Left lung (tissue), 10 donors: ENCODE data around the gene ASB8. TPM values are rescaled to one million over a fixed set of nuclear protein-coding genes. Genes with fewer than 3 reads are reported as not detected.
"Not testable (repeated sequence)": the region's sequence is repeated elsewhere in the genome, so short reads cannot be mapped to it uniquely, and the experiment has no call there.

ENCODE experiments used
- ATAC-seq: fragments of 200-7000 bp; cut with Tn5 transposase; one replicate; pipeline ENCODE4 v1.9.1; 2020; ENCODE audit warnings: moderate library complexity
- DNase-seq, 4 donors: peaks; one replicate each; pipeline ENCODE4 v3.0.0-alpha.2; 2013 to 2020
- H3K27ac ChIP-seq, 2 donors: fragments of 200-600 bp; sonication (generic) in 1 of 2; one replicate each; pipeline versions ENCODE4 v1.5.0 to v1.8.0; 2020 to 2021
- H3K27me3 ChIP-seq, 2 donors: fragments of 200-600 bp; sonication (generic) in 1 of 2; one replicate each; pipeline versions ENCODE4 v1.5.0 to v1.8.0; 2020 to 2021
- H3K36me3 ChIP-seq, 2 donors: fragments of 200-600 bp; sonication (generic) in 1 of 2; one replicate each; pipeline versions ENCODE4 v1.5.0 to v1.8.0; 2020 to 2021
- H3K4me1 ChIP-seq, 2 donors: fragments of 200-600 bp; one replicate each; pipeline ENCODE4 v1.8.0; 2021
- H3K4me3 ChIP-seq, 2 donors: fragments of 200-600 bp; sonication (generic) in 1 of 2; one replicate each; pipeline versions ENCODE4 v1.5.0 to v1.8.0; 2020 to 2021; ENCODE audit warnings: mild to moderate bottlenecking in 1 of 2
- H3K9me3 ChIP-seq, 2 donors: fragments of 200-600 bp; sonication (generic) in 1 of 2; one replicate each; pipeline versions ENCODE4 v1.5.0 to v1.8.0; 2020 to 2021
- CTCF ChIP-seq, 2 donors: fragments of 200-600 bp; sonication (generic) in 1 of 2; IDR thresholded peaks; one replicate each; pipeline versions ENCODE4 v1.5.0 to v1.8.0; 2021; ENCODE audit warnings: antibody characterized with exemption in 2 of 2
- intact Hi-C, 2 donors: fragments of 100-400 bp; cut with DNase I; formaldehyde crosslinking; loops; one replicate each; pipeline versions ENCODE4 v1.11.2 to v1.14.2; 2022
- polyA plus RNA-seq, 6 donors: library from polyadenylated mRNA; unstranded; fragments of 120-200 nt; gene quantifications; one replicate each; pipeline ENCODE4 v1.2.1, GENCODE V29; 2013; ENCODE audit not compliant: insufficient read length in 6 of 6
- total RNA-seq, 2 donors: library from RNA; stranded (reverse); fragmentation: NEBNext Ultra II Directional; extraction: Animal tissue kit (Norgen Biotek cat#: 25700); gene quantifications; one replicate each; pipeline ENCODE4 v1.2.1, GENCODE V29; 2021
- donor health status: DM: no; HTN: yes; CAD: no.
- donor health status: DM: no; HTN: no; CAD: no.

Gene ASB8
- total and polyA plus RNA-seq, 8 donors: 26.8 to 44.5 (median 36.3) TPM

DNA sequence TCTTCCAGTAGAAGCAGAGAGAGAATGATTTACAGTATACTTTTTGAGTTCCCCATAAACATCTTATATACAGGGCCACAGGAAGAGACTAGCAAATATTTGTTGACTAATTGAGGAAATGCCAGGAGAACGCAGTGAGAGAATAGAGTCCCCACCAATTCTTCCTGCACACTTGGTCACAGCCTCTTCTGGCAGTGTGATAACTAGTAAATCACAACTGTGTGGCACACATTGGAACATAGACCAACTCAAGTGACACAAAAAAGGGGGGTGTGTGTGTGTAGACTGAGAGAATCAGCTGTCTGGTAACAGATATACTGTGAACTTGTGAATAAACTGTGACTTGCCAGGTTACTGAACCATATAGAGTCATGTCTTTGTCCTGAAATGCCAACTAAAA lies 27.9 kb downstream of the ASB8 start:
- intact Hi-C loops: no loop called here
- DNase-seq (no peak), ATAC-seq (no peak)
- no peaks in the 10 kb centered on the region for H3K27me3 ChIP-seq
- no peak for TF ChIP-seq CTCF (IDR thresholded peaks at IDR 0.05)
- H3K4me1 ChIP-seq: no peaks in the 10 kb centered on the region
- H3K27ac ChIP-seq: no peak overlapping the region
- H3K9me3 ChIP-seq: no peaks in the 10 kb centered on the region
- peaks cover 0 to 42% of the 10 kb centered on the region in 2 donors for H3K36me3 ChIP-seq
- no peak overlapping the region for H3K4me3 ChIP-seq

DNA sequence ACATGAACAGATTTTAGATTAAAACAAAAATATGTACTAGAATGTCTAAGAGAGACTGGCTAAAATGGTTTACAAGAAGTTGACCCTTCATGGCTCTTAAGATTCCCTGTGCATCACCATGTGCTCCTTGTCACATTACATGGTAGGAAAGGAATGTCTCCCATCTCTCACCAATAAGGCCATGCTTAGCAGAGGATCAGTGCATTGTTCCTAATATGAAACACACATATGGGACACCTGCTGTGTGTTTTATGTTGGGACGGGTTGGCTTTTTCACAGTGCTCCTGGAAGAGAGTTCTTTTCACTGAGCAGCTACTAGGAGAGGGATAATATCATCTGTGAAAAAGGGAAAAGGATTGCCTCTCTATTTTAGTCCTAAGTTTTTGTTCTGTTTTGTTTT lies 28.5 kb downstream of the ASB8 start:
- no peak for TF ChIP-seq CTCF (IDR thresholded peaks at IDR 0.05)
- ATAC-seq (no peak), DNase-seq (no peak)
- intact Hi-C loops: no loop called here
- Histone ChIP-seq H3K27ac (no peak overlapping the region), H3K4me1 (no peaks in the 10 kb centered on the region), H3K4me3 (no peak overlapping the region), H3K36me3 (peaks cover 0 to 37% of the 10 kb centered on the region in 2 donors), H3K27me3 (no peaks in the 10 kb centered on the region), H3K9me3 (no peaks in the 10 kb centered on the region)

DNA sequence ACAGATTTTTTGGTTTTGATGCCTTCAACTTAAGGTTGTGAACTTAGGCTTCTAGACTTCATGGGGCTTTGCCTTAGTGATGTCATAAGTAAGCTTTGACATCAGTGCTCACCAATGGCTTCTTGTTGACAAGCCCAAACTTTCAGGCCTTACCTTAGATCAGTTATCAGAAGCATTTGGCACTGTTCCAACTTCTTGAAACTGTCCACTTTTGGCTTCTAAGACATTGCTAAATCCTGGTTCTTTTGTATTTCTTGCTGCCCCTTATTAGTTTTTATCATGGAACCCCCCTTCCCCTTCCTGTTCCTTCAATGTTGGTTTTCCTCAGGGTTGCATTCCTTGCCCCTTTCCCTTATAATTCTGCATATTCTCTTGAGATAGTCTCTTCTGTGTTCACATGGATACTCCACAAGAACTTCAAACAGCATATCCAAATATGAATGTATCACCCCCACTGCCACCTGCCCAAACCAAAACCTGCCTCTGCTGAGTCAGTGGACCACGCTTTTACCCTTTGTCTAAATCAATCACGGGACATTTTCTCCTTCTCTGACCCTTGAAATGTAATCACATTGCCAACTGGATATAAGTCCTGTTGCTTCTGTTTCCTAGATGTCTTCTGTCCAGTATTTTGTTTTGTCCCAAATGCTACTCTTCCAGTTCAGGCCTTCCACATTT lies 30.2 kb downstream of the ASB8 start:
- no peak overlapping the region for H3K27ac ChIP-seq

DNA sequence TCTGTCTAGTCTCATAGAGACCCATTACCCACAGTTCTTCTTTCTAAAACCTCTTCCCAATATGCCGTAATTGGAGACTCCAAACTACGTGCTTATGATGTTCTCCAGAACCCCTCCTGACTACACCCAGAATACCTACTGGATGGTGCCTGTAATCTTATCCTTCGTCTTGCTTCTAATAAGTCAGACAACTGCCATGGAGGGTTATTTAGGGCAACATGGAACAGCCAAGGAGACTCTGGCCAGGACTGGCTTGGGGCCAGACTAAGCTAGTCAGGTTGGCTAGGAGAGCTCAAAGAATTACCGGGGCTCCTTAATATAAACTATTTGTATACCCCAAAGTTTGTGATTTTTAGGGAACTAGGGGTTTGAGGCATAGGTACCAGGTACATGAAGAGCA lies 31.3 kb downstream of the ASB8 start:
- ATAC-seq: no peak
- intact Hi-C loops: loop anchor here in 1 of 2 donors (2.0 kb wide), 1 partner anchor 29 kb away; no protein-coding TSS in a partner anchor
- H3K27me3 ChIP-seq: no peaks in the 10 kb centered on the region
- TF ChIP-seq CTCF (IDR thresholded peaks at IDR 0.05): no peak
- no peak for DNase-seq
- no peaks in the 10 kb centered on the region for H3K4me1 ChIP-seq
- H3K27ac ChIP-seq: no peak overlapping the region
- no peak overlapping the region for H3K4me3 ChIP-seq
- no peaks in the 10 kb centered on the region for H3K9me3 ChIP-seq
- H3K36me3 ChIP-seq: peaks cover 0 to 21% of the 10 kb centered on the region in 2 donors

More for the DNA sequence above, 30.2 kb downstream of the ASB8 start:
- H3K4me3 ChIP-seq: no peak overlapping the region
- DNase-seq (no peak), ATAC-seq (no peak)
- no peaks in the 10 kb centered on the region for H3K9me3 ChIP-seq
- H3K27me3 ChIP-seq: no peaks in the 10 kb centered on the region
- peaks cover 0 to 30% of the 10 kb centered on the region in 2 donors for H3K36me3 ChIP-seq
- no peaks in the 10 kb centered on the region for H3K4me1 ChIP-seq
- no peak for TF ChIP-seq CTCF (IDR thresholded peaks at IDR 0.05)
- intact Hi-C loops: loop anchor here in 1 of 2 donors (2.0 kb wide), 1 partner anchor 28 kb away; no protein-coding TSS in a partner anchor

DNA sequence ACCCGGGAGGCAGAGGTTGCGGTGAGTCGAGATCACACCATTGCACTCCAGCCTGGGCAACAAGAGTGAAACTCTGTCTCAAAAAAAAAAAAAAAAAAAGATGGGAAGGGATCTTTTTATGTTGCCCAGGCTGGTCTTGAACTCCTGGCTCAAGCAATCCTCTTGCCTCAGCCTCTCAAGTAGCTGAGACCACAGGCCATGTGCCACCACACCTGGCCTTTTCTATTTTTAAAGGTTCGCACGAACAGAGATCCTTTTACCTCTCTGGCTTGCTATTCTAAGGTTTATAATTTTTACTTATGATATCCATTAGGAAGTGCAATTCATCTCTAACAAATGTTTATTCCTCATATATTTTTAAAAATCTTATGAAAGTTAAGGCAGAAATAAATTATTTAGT lies 31.8 kb downstream of the ASB8 start:
- H3K27ac ChIP-seq, intact Hi-C loops: not testable (repeated sequence)

DNA sequence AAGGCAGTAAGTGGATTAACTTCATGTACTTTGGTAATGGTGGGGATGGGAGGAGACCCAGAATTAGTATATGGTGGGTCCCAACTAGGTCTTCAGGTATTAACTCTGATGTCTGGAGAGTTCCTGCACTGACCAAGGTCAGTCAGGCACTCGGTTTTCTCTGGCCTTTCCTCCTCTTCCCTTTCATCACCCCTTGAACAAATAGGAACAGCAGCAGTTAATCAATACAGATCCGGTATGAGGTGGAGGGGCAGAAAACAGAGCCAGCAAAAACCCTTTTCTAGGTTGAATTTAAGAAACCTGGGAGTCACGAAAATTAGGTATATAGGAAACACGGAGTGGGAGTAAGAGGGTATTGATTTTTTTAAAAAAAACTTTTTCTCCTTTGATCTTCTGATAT lies 34.1 kb downstream of the ASB8 start:
- Histone ChIP-seq H3K27ac (no peak overlapping the region), H3K27me3 (no peaks in the 10 kb centered on the region), H3K36me3 (peaks cover 0 to 19% of the 10 kb centered on the region in 2 donors), H3K4me1 (peaks cover 0 to 7% of the 10 kb centered on the region in 2 donors), H3K9me3 (no peaks in the 10 kb centered on the region), H3K4me3 (no peak overlapping the region)
- intact Hi-C loops: no loop called here
- ATAC-seq (no peak), DNase-seq (no peak)
- no peak for TF ChIP-seq CTCF (IDR thresholded peaks at IDR 0.05)

More for the DNA sequence above, 31.8 kb downstream of the ASB8 start:
- not testable (repeated sequence) for DNase-seq, H3K4me3 ChIP-seq, H3K27me3 ChIP-seq, H3K4me1 ChIP-seq, ATAC-seq, H3K9me3 ChIP-seq
- H3K36me3 ChIP-seq: peaks cover 0 to 19% of the 10 kb centered on the region in 2 donors
